SK-N-SH (cell line): ENCODE measurements around the gene ANKRD49. TPM values are rescaled to one million over a fixed set of nuclear protein-coding genes. Genes with fewer than 3 reads are reported as not detected.

Experiments
- CTCF ChIA-PET: fragments of 300-600, 350-600 bp; formaldehyde crosslinking; extraction: SDS; loops from one replicate; lab custom pipeline; 2021; lab: Yijun Ruan, JAX
- POLR2A ChIA-PET: fragments of 350-600 bp; sonication (Branson Sonifier 250); formaldehyde crosslinking; extraction: SDS; loops from one replicate; lab custom pipeline; 2020; ENCODE audit warnings: antibody characterized with exemption, inconsistent platforms; lab: Yijun Ruan, JAX
- DNase-seq: peaks from one replicate; pipeline ENCODE4 v3.0.0; 2012
- H2AFZ ChIP-seq: fragments of 200-600 bp; sonication (generic); 2 replicates; pipeline ENCODE4 v1.8.1; 2016; ENCODE audit warnings: antibody characterized with exemption, mild to moderate bottlenecking, low read depth
- H3F3A ChIP-seq: fragments of 200-600 bp; sonication (generic); replicated peaks from 2 replicates; pipeline ENCODE3; 2016; ENCODE audit warnings: antibody characterized with exemption, mild to moderate bottlenecking; ENCODE audit not compliant: insufficient read depth
- H3K27ac ChIP-seq, 2 experiments: fragments of 200-500 bp in 1 of 2; fragments of 200-600 bp in 1 of 2; sonication (Bioruptor generic) in 1 of 2; sonication (generic), shearing (Covaris generic) in 1 of 2; 2 replicates each; pipeline versions ENCODE4 v1.5.1 to v1.6.1; 2014 to 2016; ENCODE audit warnings: low read depth in 2 of 2, inconsistent platforms in 1 of 2, low read length in 1 of 2, mild to moderate bottlenecking in 1 of 2, mixed read lengths in 1 of 2
- H3K27me3 ChIP-seq: fragments of 200-600 bp; sonication (generic), shearing (Covaris generic); 2 replicates; pipeline ENCODE4 v1.6.1; 2016; ENCODE audit warnings: mixed run types; ENCODE audit not compliant: insufficient read depth
- H3K36me3 ChIP-seq, 2 experiments: fragments of 200-500 bp in 1 of 2; fragments of 200-600 bp in 1 of 2; sonication (Bioruptor generic) in 1 of 2; sonication (generic) in 1 of 2; replicated peaks in 1 of 2; 2 replicates each; pipeline versions ENCODE3 to v1.5.1; 2014 to 2016; ENCODE audit warnings: low read length in 1 of 2, mild to moderate bottlenecking in 1 of 2; ENCODE audit not compliant: insufficient read depth in 2 of 2, control insufficient read depth in 1 of 2
- H3K4me1 ChIP-seq, 2 experiments: fragments of 200-500 bp in 1 of 2; fragments of 200-600 bp in 1 of 2; sonication (Bioruptor generic) in 1 of 2; sonication (generic), shearing (Covaris generic) in 1 of 2; 2 replicates each; pipeline versions ENCODE4 v1.5.1 to v1.6.1; 2014 to 2016; ENCODE audit warnings: low read depth in 1 of 2, low read length in 1 of 2, mixed run types in 1 of 2; ENCODE audit not compliant: insufficient read depth in 2 of 2, control insufficient read depth in 1 of 2
- H3K4me2 ChIP-seq: fragments of 200-600 bp; sonication (generic), shearing (Covaris generic); 2 replicates; pipeline ENCODE4 v1.6.1; 2017; ENCODE audit warnings: mixed run types
- H3K4me3 ChIP-seq, 2 experiments: fragments of 200-500 bp in 1 of 2; fragments of 200-600 bp in 1 of 2; sonication (Bioruptor generic) in 1 of 2; sonication (generic), shearing (Covaris generic) in 1 of 2; 2 replicates each; pipeline versions ENCODE4 v1.5.1 to v1.8.1; 2014 to 2016; ENCODE audit warnings: low read depth in 2 of 2, inconsistent platforms in 1 of 2, low read length in 1 of 2, mild to moderate bottlenecking in 1 of 2, mixed read lengths in 1 of 2, moderate library complexity in 1 of 2
- H3K79me2 ChIP-seq: fragments of 200-600 bp; sonication (generic); 2 replicates; pipeline ENCODE4 v1.8.1; 2017; ENCODE audit warnings: mild to moderate bottlenecking; ENCODE audit not compliant: insufficient read depth
- H3K9ac ChIP-seq: fragments of 200-600 bp; sonication (generic); 2 replicates; pipeline ENCODE4 v1.6.1; 2017; ENCODE audit warnings: mixed run types
- H3K9me2 ChIP-seq: fragments of 200-600 bp; sonication (generic); 2 replicates; pipeline ENCODE4 v1.6.1; 2017; ENCODE audit warnings: mixed run types
- H3K9me3 ChIP-seq: fragments of 200-600 bp; sonication (generic); 2 replicates; pipeline ENCODE4 v1.6.1; 2017; ENCODE audit warnings: mixed run types, mild to moderate bottlenecking, moderate library complexity
- H4K20me1 ChIP-seq: fragments of 200-600 bp; sonication (generic); 2 replicates; pipeline ENCODE4 v1.6.1; 2017; ENCODE audit warnings: mild to moderate bottlenecking, mixed run types; ENCODE audit not compliant: insufficient read depth
- CHD2 ChIP-seq: fragments of 150-350 bp; IDR thresholded peaks from 2 replicates; pipeline ENCODE4 v1.6.1; 2018; ENCODE audit warnings: low read length; ENCODE audit not compliant: partially characterized antibody
- ELF1 ChIP-seq: IDR thresholded peaks from 2 replicates; pipeline ENCODE4 v1.4.0; 2012
- EP300 ChIP-seq, 2 experiments: IDR thresholded peaks; 2 replicates each; pipeline versions ENCODE4 v1.4.0 to v1.6.1; 2012; ENCODE audit warnings: borderline replicate concordance in 1 of 2, low read depth in 1 of 2, low read length in 1 of 2
- EZH2phosphoT487 ChIP-seq: fragments of 200-600 bp; sonication (generic); IDR thresholded peaks from 2 replicates; pipeline ENCODE4 v1.6.1; 2017; ENCODE audit warnings: low read depth, mixed run types, mild to moderate bottlenecking, antibody characterized with exemption, moderate library complexity, borderline replicate concordance
- FOSL2 ChIP-seq: IDR thresholded peaks from 2 replicates; pipeline ENCODE4 v1.4.0; 2012; ENCODE audit warnings: low read depth, mild to moderate bottlenecking, moderate library complexity, borderline replicate concordance
- FOXM1 ChIP-seq: IDR thresholded peaks from 2 replicates; pipeline ENCODE4 v1.4.0; 2012; ENCODE audit warnings: low read depth, mild to moderate bottlenecking
- GABPA ChIP-seq: IDR thresholded peaks from 2 replicates; pipeline ENCODE4 v1.4.0; 2012; ENCODE audit warnings: low read depth, mild to moderate bottlenecking
- JUND ChIP-seq: IDR thresholded peaks from 2 replicates; pipeline ENCODE4 v1.4.0; 2012
- MEF2A ChIP-seq: IDR thresholded peaks from 2 replicates; pipeline ENCODE4 v1.4.0; 2012; ENCODE audit warnings: low read depth, borderline replicate concordance
- MXI1 ChIP-seq: IDR thresholded peaks from 2 replicates; pipeline ENCODE4 v1.6.1; 2012; ENCODE audit warnings: mild to moderate bottlenecking, low read depth, low read length, improper control_type of control experiment
- NFIC ChIP-seq: IDR thresholded peaks from 2 replicates; pipeline ENCODE4 v1.4.0; 2012; ENCODE audit warnings: borderline replicate concordance
- POLR2AphosphoS5 ChIP-seq: IDR thresholded peaks from 2 replicates; pipeline ENCODE4 v1.6.1; 2012; ENCODE audit warnings: low read depth, low read length
- RAD21 ChIP-seq: IDR thresholded peaks from 2 replicates; pipeline ENCODE4 v1.6.1; 2012; ENCODE audit warnings: mild to moderate bottlenecking, low read length
- RCOR1 ChIP-seq: fragments of 150-350 bp; IDR thresholded peaks from 2 replicates; pipeline ENCODE4 v1.6.1; 2017; ENCODE audit warnings: antibody characterized with exemption, low read length
- RXRA ChIP-seq: IDR thresholded peaks from 2 replicates; pipeline ENCODE4 v1.4.0; 2012; ENCODE audit warnings: low read depth, mild to moderate bottlenecking, borderline replicate concordance
- SIN3A ChIP-seq: IDR thresholded peaks from 2 replicates; pipeline ENCODE4 v1.6.1; 2012; ENCODE audit warnings: low read depth, mild to moderate bottlenecking, low read length, moderate library complexity, borderline replicate concordance
- TAF1 ChIP-seq: IDR thresholded peaks from 2 replicates; pipeline ENCODE4 v1.6.1; 2012; ENCODE audit warnings: low read depth, mild to moderate bottlenecking, low read length, moderate library complexity, borderline replicate concordance
- TCF12 ChIP-seq: IDR thresholded peaks from 2 replicates; pipeline ENCODE4 v1.4.0; 2012
- USF2 ChIP-seq: fragments of 150-350 bp; IDR thresholded peaks from 2 replicates; pipeline ENCODE4 v1.6.1; 2017; ENCODE audit warnings: antibody characterized with exemption, low read length, low read depth, borderline replicate concordance
- YY1 ChIP-seq: IDR thresholded peaks from 2 replicates; pipeline ENCODE4 v1.4.0; 2012; ENCODE audit warnings: low read depth, mild to moderate bottlenecking
- WGBS: methylation state at CpG from one replicate; pipeline ENCODE4 v1.1.6; 2017; ENCODE audit warnings: low lambda C conversion rate; 5-methylcytosine and 5-hydroxymethylcytosine counted together
- polyA plus RNA-seq, 3 experiments: library from polyadenylated mRNA; depleted of rRNA; stranded (reverse); fragments of >200 nt; gene quantifications; 2 replicates each; pipeline ENCODE4 v1.2.3, GENCODE V29; 2012
- TF ChIP-seq, protein P1 (sequence below): fragments of 150-350 bp; IDR thresholded peaks from 2 replicates; pipeline ENCODE4 v1.6.1; 2016; ENCODE audit warnings: mild to moderate bottlenecking, low read depth, low read length
- TF ChIP-seq, protein P2 (sequence below): IDR thresholded peaks from 2 replicates; pipeline ENCODE4 v1.4.0; 2012; ENCODE audit warnings: low read depth, borderline replicate concordance

ANKRD49 gene
- polyA plus RNA-seq, 1 of the 3 experiments (the other 2 are of a cell fraction): 4.9 TPM

DNA sequence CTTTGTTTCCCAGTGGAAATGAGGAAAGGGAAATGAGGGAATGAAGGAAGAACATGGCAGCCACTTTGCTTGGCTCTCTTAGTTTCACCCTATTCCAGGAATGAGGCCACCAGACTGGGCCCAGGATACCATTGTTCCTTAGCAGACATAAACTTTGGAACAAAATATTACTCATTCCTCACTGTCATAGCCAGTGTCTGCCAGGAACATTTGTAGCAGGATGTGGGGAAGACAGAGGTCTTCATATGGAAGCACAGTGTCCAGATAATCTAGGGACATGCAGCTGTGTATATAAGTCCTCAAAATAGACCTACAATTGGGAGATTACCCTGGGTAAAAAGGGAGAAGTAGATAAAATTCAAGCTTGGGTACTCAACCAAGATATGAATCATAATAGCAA, 34.8 kb downstream of the ANKRD49 start:
- Histone ChIP-seq H3K27ac (no peak overlapping the region), H3K36me3 (no peaks in the 10 kb centered on the region), H3K9ac (no peak overlapping the region)
- no peak for TF ChIP-seq NFIC
- TF ChIP-seq EP300 (IDR thresholded peaks at IDR 0.05; ENCODE audit: borderline replicate concordance in 1 of 2, low read depth in 1 of 2, low read length in 1 of 2): no peak
- TF ChIP-seq MEF2A: no peak
- TF ChIP-seq, protein P1, sequence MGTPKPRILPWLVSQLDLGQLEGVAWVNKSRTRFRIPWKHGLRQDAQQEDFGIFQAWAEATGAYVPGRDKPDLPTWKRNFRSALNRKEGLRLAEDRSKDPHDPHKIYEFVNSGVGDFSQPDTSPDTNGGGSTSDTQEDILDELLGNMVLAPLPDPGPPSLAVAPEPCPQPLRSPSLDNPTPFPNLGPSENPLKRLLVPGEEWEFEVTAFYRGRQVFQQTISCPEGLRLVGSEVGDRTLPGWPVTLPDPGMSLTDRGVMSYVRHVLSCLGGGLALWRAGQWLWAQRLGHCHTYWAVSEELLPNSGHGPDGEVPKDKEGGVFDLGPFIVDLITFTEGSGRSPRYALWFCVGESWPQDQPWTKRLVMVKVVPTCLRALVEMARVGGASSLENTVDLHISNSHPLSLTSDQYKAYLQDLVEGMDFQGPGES: no peak
- no peak for TF ChIP-seq USF2
- TF ChIP-seq TAF1: no peak
- TF ChIP-seq CHD2: no peak
- TF ChIP-seq, all 33 proteins: peak for 0
- ChIA-PET CTCF (interaction anchor here (0.7 to 2.2 kb wide), 2 partner anchors 9 to 17 kb away, joined by 3 to 7 read pairs; partner anchors contain the start of gene C11orf97), POLR2A (no interaction called here)
- no peaks in the 10 kb centered on the region for H3K9me2 ChIP-seq
- H3K4me2 ChIP-seq: no peak overlapping the region
- peaks cover 0 to 10% of the 10 kb centered on the region in 2 experiments; a peak in 2 of 4 replicates for H3K4me1 ChIP-seq
- no peaks in the 10 kb centered on the region for H3K79me2 ChIP-seq
- H3K27me3 ChIP-seq: no peaks in the 10 kb centered on the region
- no peak overlapping the region for H3K4me3 ChIP-seq
- no peaks in the 10 kb centered on the region for H3K9me3 ChIP-seq
- no peaks in the 10 kb centered on the region for H3F3A ChIP-seq
- no peak overlapping the region for H2AFZ ChIP-seq
- no peak for DNase-seq
- H4K20me1 ChIP-seq: no peaks in the 10 kb centered on the region

DNA sequence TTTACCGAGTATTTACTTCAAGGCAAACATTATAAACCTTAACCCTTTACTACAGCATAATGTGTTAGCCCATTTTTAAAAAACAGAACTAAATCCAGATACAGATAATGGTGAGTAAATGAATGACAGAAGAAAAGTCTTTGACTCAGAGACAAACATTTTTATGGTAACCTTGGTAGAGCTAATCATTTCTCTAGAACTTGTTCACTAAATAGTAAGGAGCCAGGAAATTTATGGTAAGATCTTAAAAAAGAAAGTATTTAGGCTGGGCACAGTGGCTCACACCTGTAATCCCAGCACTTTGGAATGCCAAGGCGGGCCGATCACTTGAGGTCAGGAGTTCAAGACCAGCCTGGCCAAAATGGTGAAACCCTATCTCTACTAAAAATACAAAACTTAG, 38.4 kb downstream of the ANKRD49 start:
- no peak for DNase-seq
- Histone ChIP-seq H3K4me3 (no peak overlapping the region), H3K27me3 (no peaks in the 10 kb centered on the region), H3K4me2 (no peak overlapping the region), H3K4me1 (no peaks in the 10 kb centered on the region), H3K36me3 (no peaks in the 10 kb centered on the region), H3K79me2 (no peaks in the 10 kb centered on the region), H4K20me1 (no peaks in the 10 kb centered on the region), H3F3A (no peaks in the 10 kb centered on the region), H3K9me2 (no peaks in the 10 kb centered on the region), H2AFZ (no peak overlapping the region), H3K27ac (no peak overlapping the region), H3K9ac (no peak overlapping the region)
- 91% methylated on average over 3 of the region's 3 CpGs for WGBS
- CTCF ChIA-PET: no interaction called here
- POLR2A ChIA-PET: no interaction called here
- TF ChIP-seq RCOR1: no peak
- TF ChIP-seq, protein P2, sequence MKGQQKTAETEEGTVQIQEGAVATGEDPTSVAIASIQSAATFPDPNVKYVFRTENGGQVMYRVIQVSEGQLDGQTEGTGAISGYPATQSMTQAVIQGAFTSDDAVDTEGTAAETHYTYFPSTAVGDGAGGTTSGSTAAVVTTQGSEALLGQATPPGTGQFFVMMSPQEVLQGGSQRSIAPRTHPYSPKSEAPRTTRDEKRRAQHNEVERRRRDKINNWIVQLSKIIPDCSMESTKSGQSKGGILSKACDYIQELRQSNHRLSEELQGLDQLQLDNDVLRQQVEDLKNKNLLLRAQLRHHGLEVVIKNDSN: no peak
- TF ChIP-seq TCF12: no peak
- TF ChIP-seq RXRA: no peak
- TF ChIP-seq POLR2AphosphoS5: no peak
- no peak for TF ChIP-seq RAD21
- no peak for TF ChIP-seq EZH2phosphoT487
- TF ChIP-seq MEF2A: no peak
- no peak for TF ChIP-seq FOXM1
- no peak for TF ChIP-seq NFIC
- no peak for TF ChIP-seq ELF1
- TF ChIP-seq YY1: no peak
- TF ChIP-seq EP300 (IDR thresholded peaks at IDR 0.05; ENCODE audit: borderline replicate concordance in 1 of 2, low read depth in 1 of 2, low read length in 1 of 2): no peak
- TF ChIP-seq TAF1: no peak
- no peak for TF ChIP-seq GABPA
- no peak for TF ChIP-seq SIN3A
- TF ChIP-seq FOSL2: no peak
- TF ChIP-seq JUND: no peak
- no peak for TF ChIP-seq MXI1
- TF ChIP-seq, all 33 proteins: peak for 0
- H3K9me3 ChIP-seq: no peaks in the 10 kb centered on the region
